Nephron progenitor cell (in vitro differentiated cells): ENCODE measurements around the gene HSPG2.

ENCODE experiments used
- DNase-seq: peaks from one replicate; pipeline ENCODE4 v3.0.0; 2021
- H3K27ac Mint-ChIP-seq: 2 replicates; pipeline ENCODE4 v1.8.0; 2021; ENCODE audit warnings: mild to moderate bottlenecking, moderate library complexity, mixed read lengths
- H3K27me3 Mint-ChIP-seq: 2 replicates; pipeline ENCODE4 v1.8.0; 2021; ENCODE audit warnings: mild to moderate bottlenecking, low read depth, mixed read lengths; ENCODE audit not compliant: poor library complexity
- H3K36me3 Mint-ChIP-seq: 2 replicates; pipeline ENCODE4 v1.8.0; 2021; ENCODE audit warnings: low read depth, mixed read lengths
- H3K4me1 Mint-ChIP-seq: 2 replicates; pipeline ENCODE4 v1.8.0; 2021; ENCODE audit warnings: mixed read lengths
- H3K4me3 Mint-ChIP-seq: 2 replicates; pipeline ENCODE4 v1.8.0; 2021; ENCODE audit warnings: mild to moderate bottlenecking, moderate library complexity, mixed read lengths
- H3K9me3 Mint-ChIP-seq: 2 replicates; pipeline ENCODE4 v1.8.0; 2021; ENCODE audit warnings: mild to moderate bottlenecking, moderate library complexity, mixed read lengths
- CTCF ChIP-seq: fragments of 200-600 bp; sonication (generic); IDR thresholded peaks from 2 replicates; pipeline ENCODE4 v1.5.0; 2021; ENCODE audit warnings: antibody characterized with exemption

The HSPG2 gene

GRCh38 chr1:21861602-21862429 lies 75.3 kb downstream of the HSPG2 start:
- DNase-seq, result no peak
- H3K4me3 Mint-ChIP-seq, result no peak overlapping the region
- no peak for TF ChIP-seq CTCF
- peaks cover 46% of the 10 kb centered on the region for H3K36me3 Mint-ChIP-seq
- H3K9me3 Mint-ChIP-seq, result peaks cover 7% of the 10 kb centered on the region
- peaks cover 8% of the 10 kb centered on the region for H3K27me3 Mint-ChIP-seq
- H3K4me1 Mint-ChIP-seq, result peaks cover 24% of the 10 kb centered on the region
- no peak overlapping the region for H3K27ac Mint-ChIP-seq

- H3K4me3 Mint-ChIP-seq, result no peak overlapping the region
- H3K9me3 Mint-ChIP-seq, result peaks cover 7% of the 10 kb centered on the region
- no peak for DNase-seq
- peaks cover 17% of the 10 kb centered on the region for H3K4me1 Mint-ChIP-seq
- no peak for TF ChIP-seq CTCF
- H3K27me3 Mint-ChIP-seq, result peaks cover 8% of the 10 kb centered on the region
- H3K27ac Mint-ChIP-seq, result no peak overlapping the region
- peaks cover 54% of the 10 kb centered on the region for H3K36me3 Mint-ChIP-seq
Measured at GRCh38 chr1:21860971-21861370, 76.1 kb downstream of the HSPG2 start.

GRCh38 chr1:21859669-21860179 lies 77.4 kb downstream of the HSPG2 start:
- Mint-ChIP-seq H3K9me3 (peaks cover 7% of the 10 kb centered on the region), H3K36me3 (peaks cover 55% of the 10 kb centered on the region), H3K27me3 (peaks cover 8% of the 10 kb centered on the region), H3K27ac (no peak overlapping the region), H3K4me1 (peaks cover 13% of the 10 kb centered on the region), H3K4me3 (no peak overlapping the region)
- TF ChIP-seq CTCF, result no peak
- DNase-seq, result no peak

GRCh38 chr1:21857840-21858670 lies 79.1 kb downstream of the HSPG2 start:
- Mint-ChIP-seq H3K27me3 (peaks cover 8% of the 10 kb centered on the region), H3K36me3 (peaks cover 45% of the 10 kb centered on the region), H3K4me1 (peaks cover 13% of the 10 kb centered on the region), H3K4me3 (no peak overlapping the region), H3K9me3 (peaks cover 7% of the 10 kb centered on the region), H3K27ac (peak overlapping the region; percentile 97)
- TF ChIP-seq CTCF, result no peak
- DNase-seq, result no peak

- TF ChIP-seq CTCF, result no peak
- Mint-ChIP-seq H3K27me3 (peaks cover 8% of the 10 kb centered on the region), H3K9me3 (peaks cover 7% of the 10 kb centered on the region), H3K36me3 (peaks cover 44% of the 10 kb centered on the region), H3K27ac (peak overlapping the region; percentile 97), H3K4me3 (no peak overlapping the region), H3K4me1 (peaks cover 13% of the 10 kb centered on the region)
- DNase-seq, result no peak
Measured at GRCh38 chr1:21857142-21857839, 79.8 kb downstream of the HSPG2 start.
